Activated CD4-positive, alpha-beta T cell treated with anti-CD3 and anti-CD28 coated beads, Interleukin-10, Interleukin-2, amounts not matched to agents 100 ng/mL and 50 ng/mL, durations not matched to agents 16 hours and 8 hours (primary cell): ENCODE data around the gene TMEM174.
"Not testable (repeated sequence)": the region's sequence is repeated elsewhere in the genome, so short reads cannot be mapped to it uniquely, and the experiment has no call there.

ENCODE experiments used
- DNase-seq: peaks from one replicate; pipeline ENCODE4 v3.0.0-alpha.2; 2020

The TMEM174 gene

GRCh38 chr5:73197637-73198257 is 24.8 kb downstream of the TMEM174 start:
- no peak for DNase-seq

- no peak for DNase-seq
These were observed 26.0 kb downstream of the TMEM174 start for GRCh38 chr5:73198833-73199592.

GRCh38 chr5:73199671-73200070 is 26.7 kb downstream of the TMEM174 start:
- DNase-seq: no peak

GRCh38 chr5:73201547-73202513 is 28.8 kb downstream of the TMEM174 start:
- DNase-seq: peak; percentile 71

- DNase-seq: no peak
These were observed 31.3 kb downstream of the TMEM174 start for GRCh38 chr5:73204332-73204731.

- no peak for DNase-seq
These were observed 31.7 kb downstream of the TMEM174 start for GRCh38 chr5:73204733-73205132.

- no peak for DNase-seq
These were observed 32.3 kb downstream of the TMEM174 start for GRCh38 chr5:73205305-73205704.

- DNase-seq: not testable (repeated sequence)
These were observed 34.2 kb downstream of the TMEM174 start for GRCh38 chr5:73207239-73207638.

GRCh38 chr5:73209075-73209474 is 36.1 kb downstream of the TMEM174 start:
- not testable (repeated sequence) for DNase-seq

- DNase-seq: not testable (repeated sequence)
These were observed 39.7 kb downstream of the TMEM174 start for GRCh38 chr5:73212693-73213092.

- peak; percentile 45 for DNase-seq
These were observed 40.6 kb downstream of the TMEM174 start for GRCh38 chr5:73213566-73213998.

- DNase-seq: no peak
These were observed 41.3 kb downstream of the TMEM174 start for GRCh38 chr5:73214306-73214705.

GRCh38 chr5:73214996-73215395 is 42.0 kb downstream of the TMEM174 start:
- DNase-seq: no peak

- no peak for DNase-seq
These were observed 42.5 kb downstream of the TMEM174 start for GRCh38 chr5:73215531-73215890.

- peak; percentile 65 for DNase-seq
These were observed 43.1 kb downstream of the TMEM174 start for GRCh38 chr5:73215891-73216610.

- DNase-seq: no peak
These were observed 45.7 kb downstream of the TMEM174 start for GRCh38 chr5:73218552-73219171.

GRCh38 chr5:73219336-73219735 is 46.3 kb downstream of the TMEM174 start:
- DNase-seq: not testable (repeated sequence)

GRCh38 chr5:73221161-73221560 is 48.2 kb downstream of the TMEM174 start:
- DNase-seq: no peak

- no peak for DNase-seq
These were observed 48.7 kb downstream of the TMEM174 start for GRCh38 chr5:73221726-73222125.

- no peak for DNase-seq
These were observed 49.2 kb downstream of the TMEM174 start for GRCh38 chr5:73222173-73222572.
